ENCODE data around the gene MT1F.

Gene MT1F

DNA sequence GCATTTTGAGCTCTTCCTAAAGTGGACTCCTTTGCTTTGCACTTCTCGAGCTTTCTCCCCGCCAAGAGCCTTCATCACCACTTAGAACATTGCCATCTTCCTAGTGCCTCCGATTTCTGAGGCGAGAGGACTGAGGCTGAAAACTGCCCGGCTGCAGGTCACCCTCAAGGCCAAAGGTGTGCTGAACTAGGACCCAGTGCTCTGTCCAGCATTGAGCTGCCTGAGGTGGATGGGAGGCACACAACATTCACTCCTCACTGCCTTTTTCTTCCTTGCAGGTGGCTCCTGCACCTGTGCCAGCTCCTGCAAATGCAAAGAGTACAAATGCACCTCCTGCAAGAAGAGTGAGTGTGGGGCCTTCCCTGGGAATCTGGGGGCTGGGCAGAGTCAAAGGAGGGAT lies 13.9 kb upstream of the MT1F start:
- peak overlapping the region in 1 of 2 donors; percentile 57 for H3K4me3 ChIP-seq (ENCODE audit: low read length in 2 of 2)

GRCh38 chr16:56645311-56645710 lies 12.4 kb upstream of the MT1F start:
- no peak overlapping the region for H3K9ac ChIP-seq (ENCODE audit: low read depth in 1 of 2, low read length in 2 of 2)
- H3K27ac ChIP-seq (ENCODE audit: low read depth in 2 of 2, low read length in 2 of 2): no peak overlapping the region
- no peaks in the 10 kb centered on the region for H3K36me3 ChIP-seq (ENCODE audit: control insufficient read depth in 2 of 2, insufficient read depth in 2 of 2, low read length in 2 of 2)

More for the DNA sequence above, 13.9 kb upstream of the MT1F start:
- H3K9ac ChIP-seq (ENCODE audit: low read depth in 1 of 2, low read length in 2 of 2): peak overlapping the region; percentile 72
- no peaks in the 10 kb centered on the region for H3K9me3 ChIP-seq (ENCODE audit: control insufficient read depth in 2 of 2, low read length in 2 of 2)
- H3K36me3 ChIP-seq (ENCODE audit: control insufficient read depth in 2 of 2, insufficient read depth in 2 of 2, low read length in 2 of 2): no peaks in the 10 kb centered on the region
- H3K27me3 ChIP-seq (ENCODE audit: control insufficient read depth in 2 of 2, insufficient read depth in 2 of 2, low read length in 2 of 2): peaks cover 3 to 16% of the 10 kb centered on the region in 2 donors
- peak overlapping the region; percentile 4 to 32 for H3K27ac ChIP-seq (ENCODE audit: low read depth in 2 of 2, low read length in 2 of 2)
- H3K4me1 ChIP-seq (ENCODE audit: control insufficient read depth in 2 of 2, insufficient read depth in 2 of 2, low read length in 2 of 2): peaks cover 26 to 33% of the 10 kb centered on the region in 2 donors

DNA sequence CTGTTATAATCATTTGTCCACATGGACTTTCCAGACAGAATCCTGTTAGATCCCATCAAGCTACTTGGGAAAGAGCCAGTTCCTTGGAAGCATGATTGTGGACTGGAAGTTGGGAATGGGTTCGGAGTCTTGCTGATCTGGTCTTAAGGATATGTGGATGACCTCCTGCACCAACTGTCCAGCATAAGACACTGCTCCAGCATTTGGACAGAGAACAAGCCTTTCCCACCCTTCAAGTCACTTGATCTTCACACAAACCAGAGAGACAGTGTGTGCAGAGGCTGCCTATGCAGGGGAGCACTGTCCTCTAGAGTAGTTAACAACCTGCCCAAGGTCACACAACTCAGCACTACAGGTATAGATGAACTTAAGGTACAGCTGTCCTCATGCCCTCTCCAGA lies 11.9 kb upstream of the MT1F start:
- H3K27ac ChIP-seq (ENCODE audit: low read depth in 2 of 2, low read length in 2 of 2): no peak overlapping the region
- H3K36me3 ChIP-seq (ENCODE audit: control insufficient read depth in 2 of 2, insufficient read depth in 2 of 2, low read length in 2 of 2): no peaks in the 10 kb centered on the region
- H3K4me1 ChIP-seq (ENCODE audit: control insufficient read depth in 2 of 2, insufficient read depth in 2 of 2, low read length in 2 of 2): peaks cover 32 to 35% of the 10 kb centered on the region in 2 donors
- H3K27me3 ChIP-seq (ENCODE audit: control insufficient read depth in 2 of 2, insufficient read depth in 2 of 2, low read length in 2 of 2): peaks cover 0 to 16% of the 10 kb centered on the region in 2 donors
- no peaks in the 10 kb centered on the region for H3K9me3 ChIP-seq (ENCODE audit: control insufficient read depth in 2 of 2, low read length in 2 of 2)
- no peak overlapping the region for H3K4me3 ChIP-seq (ENCODE audit: low read length in 2 of 2)
- H3K9ac ChIP-seq (ENCODE audit: low read depth in 1 of 2, low read length in 2 of 2): no peak overlapping the region

More at GRCh38 chr16:56645311-56645710, 12.4 kb upstream of the MT1F start:
- Histone ChIP-seq H3K4me3 (ENCODE audit: low read length in 2 of 2) (no peak overlapping the region), H3K4me1 (ENCODE audit: control insufficient read depth in 2 of 2, insufficient read depth in 2 of 2, low read length in 2 of 2) (peaks cover 32 to 35% of the 10 kb centered on the region in 2 donors), H3K27me3 (ENCODE audit: control insufficient read depth in 2 of 2, insufficient read depth in 2 of 2, low read length in 2 of 2) (peaks cover 0 to 16% of the 10 kb centered on the region in 2 donors), H3K9me3 (ENCODE audit: control insufficient read depth in 2 of 2, low read length in 2 of 2) (no peaks in the 10 kb centered on the region)

DNA sequence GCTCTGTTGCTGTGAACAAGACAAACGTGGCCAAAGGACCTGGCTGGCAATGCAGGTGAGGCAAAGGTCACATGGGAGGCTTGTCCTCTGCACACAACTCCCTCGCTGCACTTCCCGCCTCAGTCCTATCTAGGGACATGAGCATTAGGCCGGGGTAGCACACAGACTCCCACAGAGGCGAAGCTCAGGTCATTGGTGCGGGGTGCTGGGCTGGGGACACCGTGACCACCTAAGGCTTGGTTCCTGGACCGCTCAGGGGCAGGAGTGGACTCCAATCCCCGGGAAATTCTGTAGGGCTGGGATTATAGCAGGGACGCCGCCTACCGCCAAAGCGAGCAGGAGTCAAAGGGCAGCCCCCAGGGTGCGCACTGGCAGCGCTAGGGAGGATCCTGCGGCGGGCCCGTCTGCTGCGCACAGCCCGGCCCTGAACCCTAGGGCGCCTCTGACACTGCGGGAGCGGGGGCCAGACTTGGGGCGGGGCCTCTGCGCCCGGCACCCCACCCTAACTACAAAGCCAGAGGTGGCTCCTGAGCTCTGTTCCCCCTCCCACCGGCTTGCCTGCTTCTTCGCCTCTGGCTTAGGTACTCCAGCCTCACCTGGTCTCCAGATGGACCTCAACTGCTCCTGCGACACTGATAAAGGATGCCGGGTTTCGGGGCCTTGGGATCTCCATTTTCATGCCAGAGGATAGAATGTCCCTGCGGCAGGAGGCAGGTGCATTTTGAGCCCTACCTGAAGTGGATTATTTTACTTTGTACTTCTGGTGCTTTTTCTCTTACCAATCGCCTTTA lies 9.9 kb upstream of the MT1F start:
- Histone ChIP-seq H3K9me3 (ENCODE audit: control insufficient read depth in 2 of 2, low read length in 2 of 2) (no peaks in the 10 kb centered on the region), H3K36me3 (ENCODE audit: control insufficient read depth in 2 of 2, insufficient read depth in 2 of 2, low read length in 2 of 2) (no peaks in the 10 kb centered on the region), H3K27ac (ENCODE audit: low read depth in 2 of 2, low read length in 2 of 2) (peak overlapping the region; percentile 57 to 68), H3K27me3 (ENCODE audit: control insufficient read depth in 2 of 2, insufficient read depth in 2 of 2, low read length in 2 of 2) (peaks cover 0 to 12% of the 10 kb centered on the region in 2 donors), H3K4me1 (ENCODE audit: control insufficient read depth in 2 of 2, insufficient read depth in 2 of 2, low read length in 2 of 2) (peaks cover 29 to 33% of the 10 kb centered on the region in 2 donors), H3K4me3 (ENCODE audit: low read length in 2 of 2) (peak overlapping the region in 1 of 2 donors; percentile 13), H3K9ac (ENCODE audit: low read depth in 1 of 2, low read length in 2 of 2) (peak overlapping the region; percentile 21 to 29)

- no peak overlapping the region for H3K4me3 ChIP-seq (ENCODE audit: low read length in 2 of 2)
- H3K27me3 ChIP-seq (ENCODE audit: control insufficient read depth in 2 of 2, insufficient read depth in 2 of 2, low read length in 2 of 2): peaks cover 0 to 12% of the 10 kb centered on the region in 2 donors
- H3K4me1 ChIP-seq (ENCODE audit: control insufficient read depth in 2 of 2, insufficient read depth in 2 of 2, low read length in 2 of 2): peaks cover 20 to 22% of the 10 kb centered on the region in 2 donors
- no peaks in the 10 kb centered on the region for H3K9me3 ChIP-seq (ENCODE audit: control insufficient read depth in 2 of 2, low read length in 2 of 2)
- H3K36me3 ChIP-seq (ENCODE audit: control insufficient read depth in 2 of 2, insufficient read depth in 2 of 2, low read length in 2 of 2): no peaks in the 10 kb centered on the region
- peak overlapping the region in 1 of 2 donors; percentile 44 for H3K27ac ChIP-seq (ENCODE audit: low read depth in 2 of 2, low read length in 2 of 2)
- H3K9ac ChIP-seq (ENCODE audit: low read depth in 1 of 2, low read length in 2 of 2): no peak overlapping the region
Measured at GRCh38 chr16:56649271-56649670, 8.5 kb upstream of the MT1F start.

DNA sequence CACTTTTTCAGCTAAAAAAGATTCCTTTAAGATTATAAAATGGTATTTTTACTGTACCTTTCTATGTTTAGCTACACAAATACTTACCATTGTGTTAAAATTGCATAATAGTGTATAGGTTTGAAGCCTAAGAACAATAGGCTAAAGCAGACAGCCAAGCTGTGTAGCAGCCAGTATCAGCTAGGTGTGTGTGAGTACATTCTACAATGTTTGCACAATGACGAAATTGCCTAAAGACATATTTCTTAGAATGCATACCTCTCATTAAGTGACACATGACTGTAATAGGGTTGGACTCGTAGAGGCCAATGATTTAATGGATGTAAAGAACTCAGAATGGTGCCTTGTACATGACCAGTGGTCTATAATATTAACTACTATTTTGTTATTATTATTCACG lies 7.9 kb upstream of the MT1F start:
- peaks cover 0 to 12% of the 10 kb centered on the region in 2 donors for H3K27me3 ChIP-seq (ENCODE audit: control insufficient read depth in 2 of 2, insufficient read depth in 2 of 2, low read length in 2 of 2)
- H3K4me3 ChIP-seq (ENCODE audit: low read length in 2 of 2): no peak overlapping the region
- H3K4me1 ChIP-seq (ENCODE audit: control insufficient read depth in 2 of 2, insufficient read depth in 2 of 2, low read length in 2 of 2): peaks cover 20 to 22% of the 10 kb centered on the region in 2 donors
- no peaks in the 10 kb centered on the region for H3K36me3 ChIP-seq (ENCODE audit: control insufficient read depth in 2 of 2, insufficient read depth in 2 of 2, low read length in 2 of 2)
- peak overlapping the region; percentile 4 to 44 for H3K27ac ChIP-seq (ENCODE audit: low read depth in 2 of 2, low read length in 2 of 2)
- no peaks in the 10 kb centered on the region for H3K9me3 ChIP-seq (ENCODE audit: control insufficient read depth in 2 of 2, low read length in 2 of 2)
- peak overlapping the region; percentile 12 to 17 for H3K9ac ChIP-seq (ENCODE audit: low read depth in 1 of 2, low read length in 2 of 2)

- Histone ChIP-seq H3K9ac (ENCODE audit: low read depth in 1 of 2, low read length in 2 of 2) (no peak within 1 kb of the TSS), H3K27me3 (ENCODE audit: control insufficient read depth in 2 of 2, insufficient read depth in 2 of 2, low read length in 2 of 2) (peaks cover 0 to 6% of the 10 kb centered on the region in 2 donors), H3K4me3 (ENCODE audit: low read length in 2 of 2) (no peak within 1 kb of the TSS), H3K9me3 (ENCODE audit: control insufficient read depth in 2 of 2, low read length in 2 of 2) (no peaks in the 10 kb centered on the region), H3K4me1 (ENCODE audit: control insufficient read depth in 2 of 2, insufficient read depth in 2 of 2, low read length in 2 of 2) (peaks cover 20 to 22% of the 10 kb centered on the region in 2 donors), H3K27ac (ENCODE audit: low read depth in 2 of 2, low read length in 2 of 2) (no peak within 1 kb of the TSS), H3K36me3 (ENCODE audit: control insufficient read depth in 2 of 2, insufficient read depth in 2 of 2, low read length in 2 of 2) (no peaks in the 10 kb centered on the region)
Measured at GRCh38 chr16:56651586-56651985, 6.2 kb upstream of the MT1F start, which contains the start of gene MT1B. Gene MT1B, plus strand, starts transcription at chr16:56651886. Its CDS starts 68 bp downstream, at chr16:56651954.

GRCh38 chr16:56652600-56652999 lies 5.2 kb upstream of the MT1F start:
- Histone ChIP-seq H3K9me3 (ENCODE audit: control insufficient read depth in 2 of 2, low read length in 2 of 2) (no peaks in the 10 kb centered on the region), H3K36me3 (ENCODE audit: control insufficient read depth in 2 of 2, insufficient read depth in 2 of 2, low read length in 2 of 2) (no peaks in the 10 kb centered on the region), H3K9ac (ENCODE audit: low read depth in 1 of 2, low read length in 2 of 2) (no peak overlapping the region), H3K4me1 (ENCODE audit: control insufficient read depth in 2 of 2, insufficient read depth in 2 of 2, low read length in 2 of 2) (peaks cover 18 to 19% of the 10 kb centered on the region in 2 donors), H3K27ac (ENCODE audit: low read depth in 2 of 2, low read length in 2 of 2) (no peak overlapping the region), H3K4me3 (ENCODE audit: low read length in 2 of 2) (no peak overlapping the region), H3K27me3 (ENCODE audit: control insufficient read depth in 2 of 2, insufficient read depth in 2 of 2, low read length in 2 of 2) (peaks cover 0 to 3% of the 10 kb centered on the region in 2 donors)

- H3K27ac ChIP-seq (ENCODE audit: low read depth in 2 of 2, low read length in 2 of 2): no peak overlapping the region
- H3K27me3 ChIP-seq (ENCODE audit: control insufficient read depth in 2 of 2, insufficient read depth in 2 of 2, low read length in 2 of 2): peaks cover 0 to 2% of the 10 kb centered on the region in 2 donors
- no peaks in the 10 kb centered on the region for H3K9me3 ChIP-seq (ENCODE audit: control insufficient read depth in 2 of 2, low read length in 2 of 2)
- peaks cover 12 to 21% of the 10 kb centered on the region in 2 donors for H3K4me1 ChIP-seq (ENCODE audit: control insufficient read depth in 2 of 2, insufficient read depth in 2 of 2, low read length in 2 of 2)
- H3K36me3 ChIP-seq (ENCODE audit: control insufficient read depth in 2 of 2, insufficient read depth in 2 of 2, low read length in 2 of 2): no peaks in the 10 kb centered on the region
- H3K4me3 ChIP-seq (ENCODE audit: low read length in 2 of 2): no peak overlapping the region
- no peak overlapping the region for H3K9ac ChIP-seq (ENCODE audit: low read depth in 1 of 2, low read length in 2 of 2)
Measured at GRCh38 chr16:56653218-56653617, 4.5 kb upstream of the MT1F start.

- peaks cover 7 to 9% of the 10 kb centered on the region in 2 donors for H3K36me3 ChIP-seq (ENCODE audit: control insufficient read depth in 2 of 2, insufficient read depth in 2 of 2, low read length in 2 of 2)
- H3K9ac ChIP-seq (ENCODE audit: low read depth in 1 of 2, low read length in 2 of 2): peak overlapping the region; percentile 76 to 89
- H3K27me3 ChIP-seq (ENCODE audit: control insufficient read depth in 2 of 2, insufficient read depth in 2 of 2, low read length in 2 of 2): peaks cover 0 to 2% of the 10 kb centered on the region in 2 donors
- no peaks in the 10 kb centered on the region for H3K9me3 ChIP-seq (ENCODE audit: control insufficient read depth in 2 of 2, low read length in 2 of 2)
- peak overlapping the region; percentile 82 to 88 for H3K4me3 ChIP-seq (ENCODE audit: low read length in 2 of 2)
- H3K27ac ChIP-seq (ENCODE audit: low read depth in 2 of 2, low read length in 2 of 2): peak overlapping the region; percentile 84 to 91
- peaks cover 6 to 16% of the 10 kb centered on the region in 2 donors for H3K4me1 ChIP-seq (ENCODE audit: control insufficient read depth in 2 of 2, insufficient read depth in 2 of 2, low read length in 2 of 2)
Measured at GRCh38 chr16:56658327-56658875, 642 bp downstream of the MT1F start.
